Transverse colon (tissue), 3 donors: ENCODE measurements around the gene GNAT3.

Experiments used
- EP300 ChIP-seq: sonication (generic); formaldehyde crosslinking; IDR thresholded peaks from one replicate; pipeline ENCODE4 v1.6.1; 2017; ENCODE audit warnings: antibody characterized with exemption, low read depth
- POLR2AphosphoS5 ChIP-seq, 3 donors: sonication (generic); formaldehyde crosslinking; IDR thresholded peaks; one replicate each; pipeline ENCODE4 v1.6.1; 2016; ENCODE audit warnings: antibody characterized with exemption in 3 of 3

DNA sequence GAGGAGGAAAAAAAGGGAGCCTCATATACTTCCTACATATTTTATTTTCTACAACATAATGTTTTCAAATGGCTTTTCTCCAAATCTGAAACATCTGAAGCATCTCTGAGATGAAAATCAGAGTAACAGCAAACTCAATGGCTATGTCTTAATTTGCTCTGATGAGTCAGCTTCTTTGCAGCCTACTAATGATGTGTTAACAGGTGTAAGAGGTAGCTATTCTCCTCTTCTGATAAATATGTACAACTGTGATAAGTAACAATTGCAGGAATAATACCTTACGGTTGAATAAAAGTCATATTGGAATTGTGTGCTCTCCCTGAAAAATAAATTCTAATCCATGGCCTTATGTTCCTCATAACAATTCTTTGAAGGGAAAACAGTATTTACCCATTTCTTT is 45.2 kb downstream of the GNAT3 start:
- no peak for TF ChIP-seq POLR2AphosphoS5 (IDR thresholded peaks at IDR 0.05)
- no peak for TF ChIP-seq EP300
